Measurements from ENCODE around the gene LTO1.

LTO1 gene

DNA sequence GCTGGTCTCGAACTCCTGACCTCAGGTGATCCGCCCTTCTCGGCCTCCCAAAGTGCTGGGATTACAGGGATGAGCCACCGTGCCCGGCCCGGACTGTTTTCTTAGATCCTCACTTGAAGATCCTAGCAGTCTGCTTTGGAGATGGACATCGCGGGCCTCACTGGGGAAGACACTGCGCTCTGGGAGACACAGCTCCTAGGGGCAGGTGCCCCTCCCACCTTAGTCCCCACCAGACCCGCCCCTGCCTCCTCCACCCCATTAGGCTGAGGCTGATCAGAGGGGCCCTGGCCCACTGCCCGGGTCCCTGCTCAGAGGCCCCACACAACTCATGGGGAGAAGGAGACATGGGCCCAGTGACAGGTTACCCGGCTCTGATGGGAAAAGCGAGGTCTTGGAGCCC lies 11.3 kb upstream of the LTO1 start:
- H3K4me3 ChIP-seq (ENCODE audit: low read depth, low read length) = no peak overlapping the region
- H3K27me3 ChIP-seq (replicated peaks) = no peaks in the 10 kb centered on the region
- no peak overlapping the region for H3K27ac ChIP-seq
- H3K36me3 ChIP-seq (replicated peaks) = no peaks in the 10 kb centered on the region
- no peak for DNase-seq
- in situ Hi-C loops (cut with HindIII; ENCODE audit: low pct_ligation_motif_present, low sequenced_read_pairs) = no loop called here
- TF ChIP-seq, protein P1, sequence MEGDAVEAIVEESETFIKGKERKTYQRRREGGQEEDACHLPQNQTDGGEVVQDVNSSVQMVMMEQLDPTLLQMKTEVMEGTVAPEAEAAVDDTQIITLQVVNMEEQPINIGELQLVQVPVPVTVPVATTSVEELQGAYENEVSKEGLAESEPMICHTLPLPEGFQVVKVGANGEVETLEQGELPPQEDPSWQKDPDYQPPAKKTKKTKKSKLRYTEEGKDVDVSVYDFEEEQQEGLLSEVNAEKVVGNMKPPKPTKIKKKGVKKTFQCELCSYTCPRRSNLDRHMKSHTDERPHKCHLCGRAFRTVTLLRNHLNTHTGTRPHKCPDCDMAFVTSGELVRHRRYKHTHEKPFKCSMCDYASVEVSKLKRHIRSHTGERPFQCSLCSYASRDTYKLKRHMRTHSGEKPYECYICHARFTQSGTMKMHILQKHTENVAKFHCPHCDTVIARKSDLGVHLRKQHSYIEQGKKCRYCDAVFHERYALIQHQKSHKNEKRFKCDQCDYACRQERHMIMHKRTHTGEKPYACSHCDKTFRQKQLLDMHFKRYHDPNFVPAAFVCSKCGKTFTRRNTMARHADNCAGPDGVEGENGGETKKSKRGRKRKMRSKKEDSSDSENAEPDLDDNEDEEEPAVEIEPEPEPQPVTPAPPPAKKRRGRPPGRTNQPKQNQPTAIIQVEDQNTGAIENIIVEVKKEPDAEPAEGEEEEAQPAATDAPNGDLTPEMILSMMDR (IDR thresholded peaks at IDR 0.05; ENCODE audit: low read depth, low read length, missing control alignments) = no peak

DNA sequence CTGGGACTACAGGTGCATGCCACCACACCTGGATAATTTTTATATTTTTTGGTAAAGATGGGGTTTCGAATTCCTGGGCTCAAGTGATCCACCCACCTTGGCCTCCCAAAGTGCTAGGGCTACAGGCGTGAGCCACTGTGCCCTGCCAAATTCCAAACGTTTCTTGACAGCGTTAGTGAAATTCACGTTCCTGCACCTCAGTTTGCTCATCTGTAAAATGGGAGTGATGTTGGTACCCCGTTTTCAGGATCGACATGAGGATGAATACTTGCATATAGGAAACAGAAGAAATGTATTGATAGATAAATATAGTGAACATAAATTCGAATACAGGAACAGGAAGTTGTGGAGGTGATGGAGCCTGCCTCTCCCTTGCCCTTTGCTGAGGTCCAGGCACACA lies 10.2 kb upstream of the LTO1 start:
- Histone ChIP-seq H3K27me3 (replicated peaks) (no peaks in the 10 kb centered on the region), H3K27ac (no peak overlapping the region), H3K4me3 (ENCODE audit: low read depth, low read length) (no peak overlapping the region), H3K36me3 (replicated peaks) (no peaks in the 10 kb centered on the region)
- DNase-seq = no peak
- in situ Hi-C loops (cut with HindIII; ENCODE audit: low pct_ligation_motif_present, low sequenced_read_pairs) = no loop called here
- TF ChIP-seq, protein P1 (IDR thresholded peaks at IDR 0.05; ENCODE audit: low read depth, low read length, missing control alignments) = no peak

DNA sequence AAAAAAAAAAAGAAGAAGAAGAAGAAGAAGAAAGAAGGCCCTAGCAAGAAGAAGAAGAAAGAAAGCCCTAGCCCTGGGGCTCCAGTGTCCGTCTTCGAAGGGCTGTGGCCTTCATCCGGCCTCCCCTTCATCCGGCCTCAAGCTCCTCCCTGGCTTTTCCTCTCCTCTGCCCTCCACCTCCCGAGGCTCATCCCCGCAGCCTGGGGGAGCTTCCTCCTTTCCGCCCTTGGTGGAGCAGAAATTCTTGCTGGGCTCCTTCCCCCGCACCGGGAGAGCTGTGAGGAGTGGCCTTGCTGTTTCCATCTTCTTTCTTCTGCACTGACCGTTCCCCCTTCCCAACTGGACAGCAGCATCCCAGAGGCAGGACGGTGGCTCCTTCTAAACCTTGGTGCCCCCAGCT lies 9.5 kb upstream of the LTO1 start:
- in situ Hi-C loops (cut with HindIII; ENCODE audit: low pct_ligation_motif_present, low sequenced_read_pairs) = no loop called here
- TF ChIP-seq, protein P1 (IDR thresholded peaks at IDR 0.05; ENCODE audit: low read depth, low read length, missing control alignments) = no peak
- DNase-seq = no peak

DNA sequence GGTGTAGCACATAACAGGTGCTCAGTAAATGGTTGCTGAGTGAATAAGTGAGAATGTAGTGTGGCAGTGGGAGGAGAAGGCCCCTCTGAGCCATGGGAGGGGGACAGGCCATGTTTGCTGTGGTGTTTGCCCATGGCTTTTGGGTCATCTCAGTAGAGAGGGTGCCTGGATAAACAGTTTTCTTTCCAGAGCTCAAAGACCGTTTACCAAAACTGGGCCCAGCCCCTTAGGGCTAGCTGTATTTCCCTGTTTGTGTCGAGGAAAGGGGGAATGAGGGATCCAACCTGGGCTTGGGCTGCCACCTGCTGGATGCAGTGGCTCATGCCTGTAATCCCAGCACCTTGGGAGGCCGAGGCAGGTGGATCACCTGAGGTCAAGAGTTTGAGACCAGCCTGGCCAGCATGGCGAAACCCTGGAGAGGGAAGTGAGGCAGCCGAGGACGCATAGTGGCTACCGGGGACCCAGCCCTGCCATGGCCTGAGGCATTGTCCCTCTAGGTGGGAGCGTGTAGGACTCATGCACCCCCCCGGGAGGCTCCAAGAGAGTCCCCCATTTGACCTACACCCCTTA lies 8.7 kb upstream of the LTO1 start:
- H3K27ac ChIP-seq = no peak overlapping the region
- DNase-seq = no peak
- no peaks in the 10 kb centered on the region for H3K36me3 ChIP-seq (replicated peaks)
- no peaks in the 10 kb centered on the region for H3K27me3 ChIP-seq (replicated peaks)
- in situ Hi-C loops (cut with HindIII; ENCODE audit: low pct_ligation_motif_present, low sequenced_read_pairs) = no loop called here
- TF ChIP-seq, protein P1 (IDR thresholded peaks at IDR 0.05; ENCODE audit: low read depth, low read length, missing control alignments) = peak; percentile 63
- H3K4me3 ChIP-seq (ENCODE audit: low read depth, low read length) = no peak overlapping the region

More for the DNA sequence above, 9.5 kb upstream of the LTO1 start:
- Histone ChIP-seq H3K27me3 (replicated peaks) (no peaks in the 10 kb centered on the region), H3K36me3 (replicated peaks) (no peaks in the 10 kb centered on the region), H3K27ac (no peak overlapping the region), H3K4me3 (ENCODE audit: low read depth, low read length) (no peak overlapping the region)

DNA sequence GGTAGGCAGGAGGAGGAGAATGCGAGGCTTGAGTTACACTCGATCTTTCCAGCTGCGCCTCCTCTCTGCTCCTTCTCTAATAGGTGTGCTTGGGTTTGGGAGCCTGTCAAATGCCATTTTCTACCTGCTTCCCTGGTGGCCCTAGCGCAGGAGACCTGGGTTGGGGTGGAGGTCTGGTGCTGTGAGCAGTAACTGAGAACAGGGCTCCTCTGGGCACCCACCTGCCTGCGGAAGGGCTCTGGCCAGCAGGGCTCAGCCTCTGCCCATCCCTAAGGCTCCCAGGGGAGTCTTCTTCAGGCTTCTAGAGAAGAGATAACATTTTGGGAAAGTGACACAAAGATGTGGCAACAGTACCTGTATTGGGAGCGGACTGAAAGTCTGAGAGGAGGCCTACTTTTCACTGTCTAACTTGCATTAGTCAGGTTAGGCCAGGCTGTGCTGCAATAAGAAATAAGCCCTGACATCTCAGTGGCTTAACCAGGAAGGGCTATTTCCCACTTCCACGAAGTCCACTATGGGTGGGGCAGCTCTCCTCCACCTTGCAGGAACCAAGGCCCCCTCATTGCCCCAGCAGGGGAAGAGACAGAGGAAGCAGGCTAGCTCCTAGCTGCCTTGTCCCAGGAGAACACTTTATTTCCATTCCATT lies 7.7 kb upstream of the LTO1 start:
- Histone ChIP-seq H3K27me3 (replicated peaks) (no peaks in the 10 kb centered on the region), H3K27ac (no peak overlapping the region), H3K4me3 (ENCODE audit: low read depth, low read length) (no peak overlapping the region), H3K36me3 (replicated peaks) (no peaks in the 10 kb centered on the region)
- in situ Hi-C loops (cut with HindIII; ENCODE audit: low pct_ligation_motif_present, low sequenced_read_pairs) = no loop called here
- no peak for DNase-seq
- TF ChIP-seq, protein P1 (IDR thresholded peaks at IDR 0.05; ENCODE audit: low read depth, low read length, missing control alignments) = no peak

DNA sequence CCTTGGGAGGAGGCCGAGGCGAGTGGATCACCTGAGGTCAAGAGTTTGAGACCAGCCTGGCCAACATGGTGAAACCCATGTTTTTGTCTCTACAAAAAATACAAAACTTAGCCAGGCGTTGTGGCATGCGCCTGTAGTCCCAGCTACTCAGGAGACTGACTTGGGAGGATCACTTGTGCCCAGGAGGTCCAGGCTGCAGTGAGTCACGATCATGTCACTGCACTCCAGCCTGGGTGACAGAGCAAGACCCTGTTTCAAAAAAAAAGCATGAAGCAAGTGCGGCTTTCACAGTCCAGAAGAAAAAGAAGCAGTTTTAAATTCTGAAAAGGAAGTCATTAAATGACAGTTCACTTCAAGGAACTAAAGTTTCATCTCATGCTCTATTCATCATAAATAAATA lies 7.1 kb upstream of the LTO1 start:
- H3K27me3 ChIP-seq (replicated peaks) = no peaks in the 10 kb centered on the region
- H3K27ac ChIP-seq = no peak overlapping the region
- TF ChIP-seq, protein P1 (IDR thresholded peaks at IDR 0.05; ENCODE audit: low read depth, low read length, missing control alignments) = no peak
- in situ Hi-C loops (cut with HindIII; ENCODE audit: low pct_ligation_motif_present, low sequenced_read_pairs) = no loop called here
- DNase-seq = no peak
- no peaks in the 10 kb centered on the region for H3K36me3 ChIP-seq (replicated peaks)
- H3K4me3 ChIP-seq (ENCODE audit: low read depth, low read length) = no peak overlapping the region

Measured in brain microvascular endothelial cell (primary cell).